Measurements from ENCODE around the gene FBXO11. TPM values are rescaled to one million over a fixed set of nuclear protein-coding genes. Genes with fewer than 3 reads are reported as not detected.

FBXO11 gene
- total and polyA plus RNA-seq, 4 donors = 9.2 to 46.8 (median 19.7) TPM

GRCh38 chr2:47803770-47804169 is 102.5 kb downstream of the FBXO11 start:
- Histone ChIP-seq H3K27ac (ENCODE audit: low read depth in 1 of 2, low read length in 2 of 2) (no peak overlapping the region), H3K36me3 (ENCODE audit: control insufficient read depth in 4 of 4, insufficient read depth in 3 of 4, low read depth in 1 of 4, low read length in 3 of 4) (peaks cover 19 to 71% (median 59%) of the 10 kb centered on the region in 4 donors), H3K4me3 (ENCODE audit: low read depth in 1 of 3, low read length in 3 of 3) (no peak overlapping the region), H3K9ac (ENCODE audit: low read depth in 1 of 2, low read length in 2 of 2) (no peak overlapping the region), H3K27me3 (ENCODE audit: control insufficient read depth in 4 of 4, insufficient read depth in 4 of 4, low read length in 3 of 4) (no peaks in the 10 kb centered on the region), H3K4me1 (ENCODE audit: control insufficient read depth in 4 of 4, insufficient read depth in 4 of 4, low read length in 3 of 4) (no peaks in the 10 kb centered on the region), H3K9me3 (ENCODE audit: control insufficient read depth in 4 of 4, low read length in 3 of 4) (peaks cover 0 to 4% (median 2%) of the 10 kb centered on the region in 4 donors)
- whole genome bisulfite sequencing = 92% methylated on average over 1 of the region's 1 CpG
- TF ChIP-seq SP1 (IDR thresholded peaks at IDR 0.05) = no peak
- no peak for DNase-seq (ENCODE audit: low spot score)

- Histone ChIP-seq H3K9ac (ENCODE audit: low read depth in 1 of 2, low read length in 2 of 2) (no peak overlapping the region), H3K4me3 (ENCODE audit: low read depth in 1 of 3, low read length in 3 of 3) (no peak overlapping the region), H3K4me1 (ENCODE audit: control insufficient read depth in 4 of 4, insufficient read depth in 4 of 4, low read length in 3 of 4) (no peaks in the 10 kb centered on the region), H3K27ac (ENCODE audit: low read depth in 1 of 2, low read length in 2 of 2) (no peak overlapping the region), H3K9me3 (ENCODE audit: control insufficient read depth in 4 of 4, low read length in 3 of 4) (peaks cover 0 to 4% (median 2%) of the 10 kb centered on the region in 4 donors), H3K27me3 (ENCODE audit: control insufficient read depth in 4 of 4, insufficient read depth in 4 of 4, low read length in 3 of 4) (no peaks in the 10 kb centered on the region), H3K36me3 (ENCODE audit: control insufficient read depth in 4 of 4, insufficient read depth in 3 of 4, low read depth in 1 of 4, low read length in 3 of 4) (peaks cover 18 to 69% (median 60%) of the 10 kb centered on the region in 4 donors)
- TF ChIP-seq MAX (IDR thresholded peaks at IDR 0.05) (no peak), ATF3 (IDR thresholded peaks at IDR 0.05) (no peak), FOXA2 (IDR thresholded peaks at IDR 0.05) (no peak), RAD21 (IDR thresholded peaks at IDR 0.05) (no peak), JUND (IDR thresholded peaks at IDR 0.05) (no peak), CTCF (IDR thresholded peaks at IDR 0.05; ENCODE audit: low read depth, low read length, missing input control) (no peak), FOXA1 (IDR thresholded peaks at IDR 0.05) (no peak), RXRA (IDR thresholded peaks at IDR 0.05) (no peak)
- DNase-seq (ENCODE audit: low spot score) = no peak
- WGBS = 97% methylated on average over 7 of the region's 7 CpGs
These were observed 102.9 kb downstream of the FBXO11 start for GRCh38 chr2:47803363-47803762.

GRCh38 chr2:47801118-47801517 is 105.2 kb downstream of the FBXO11 start:
- Histone ChIP-seq H3K9ac (ENCODE audit: low read depth in 1 of 2, low read length in 2 of 2) (no peak overlapping the region), H3K9me3 (ENCODE audit: control insufficient read depth in 4 of 4, low read length in 3 of 4) (peaks cover 0 to 4% (median 2%) of the 10 kb centered on the region in 4 donors), H3K4me1 (ENCODE audit: control insufficient read depth in 4 of 4, insufficient read depth in 4 of 4, low read length in 3 of 4) (no peaks in the 10 kb centered on the region), H3K36me3 (ENCODE audit: control insufficient read depth in 4 of 4, insufficient read depth in 3 of 4, low read depth in 1 of 4, low read length in 3 of 4) (peaks cover 14 to 58% (median 55%) of the 10 kb centered on the region in 4 donors), H3K4me3 (ENCODE audit: low read depth in 1 of 3, low read length in 3 of 3) (no peak overlapping the region), H3K27me3 (ENCODE audit: control insufficient read depth in 4 of 4, insufficient read depth in 4 of 4, low read length in 3 of 4) (no peaks in the 10 kb centered on the region), H3K27ac (ENCODE audit: low read depth in 1 of 2, low read length in 2 of 2) (no peak overlapping the region)
- TF ChIP-seq RAD21 (IDR thresholded peaks at IDR 0.05) = no peak
- no peak for TF ChIP-seq FOXA2 (IDR thresholded peaks at IDR 0.05)
- TF ChIP-seq ATF3 (IDR thresholded peaks at IDR 0.05) = no peak
- no peak for TF ChIP-seq ZBTB33 (IDR thresholded peaks at IDR 0.05)
- no peak for TF ChIP-seq REST (IDR thresholded peaks at IDR 0.05)
- TF ChIP-seq GABPA (IDR thresholded peaks at IDR 0.05 in 1 of 2, conservative IDR thresholded peaks at IDR 0.05 in 1 of 2) = no peak
- TF ChIP-seq NR2F2 (IDR thresholded peaks at IDR 0.05) = no peak
- TF ChIP-seq JUND (IDR thresholded peaks at IDR 0.05) = no peak
- TF ChIP-seq EGR1 (IDR thresholded peaks at IDR 0.05; ENCODE audit: low read depth in 2 of 2) = no peak
- no peak for DNase-seq (ENCODE audit: low spot score)
- 96% methylated on average over 3 of the region's 3 CpGs for WGBS

All from liver (tissue), 9 donors.